ENCODE measurements around the gene ZNF853.
"Not testable (repeated sequence)": the region's sequence is repeated elsewhere in the genome, so short reads cannot be mapped to it uniquely, and the experiment has no call there.

Gene ZNF853

DNA sequence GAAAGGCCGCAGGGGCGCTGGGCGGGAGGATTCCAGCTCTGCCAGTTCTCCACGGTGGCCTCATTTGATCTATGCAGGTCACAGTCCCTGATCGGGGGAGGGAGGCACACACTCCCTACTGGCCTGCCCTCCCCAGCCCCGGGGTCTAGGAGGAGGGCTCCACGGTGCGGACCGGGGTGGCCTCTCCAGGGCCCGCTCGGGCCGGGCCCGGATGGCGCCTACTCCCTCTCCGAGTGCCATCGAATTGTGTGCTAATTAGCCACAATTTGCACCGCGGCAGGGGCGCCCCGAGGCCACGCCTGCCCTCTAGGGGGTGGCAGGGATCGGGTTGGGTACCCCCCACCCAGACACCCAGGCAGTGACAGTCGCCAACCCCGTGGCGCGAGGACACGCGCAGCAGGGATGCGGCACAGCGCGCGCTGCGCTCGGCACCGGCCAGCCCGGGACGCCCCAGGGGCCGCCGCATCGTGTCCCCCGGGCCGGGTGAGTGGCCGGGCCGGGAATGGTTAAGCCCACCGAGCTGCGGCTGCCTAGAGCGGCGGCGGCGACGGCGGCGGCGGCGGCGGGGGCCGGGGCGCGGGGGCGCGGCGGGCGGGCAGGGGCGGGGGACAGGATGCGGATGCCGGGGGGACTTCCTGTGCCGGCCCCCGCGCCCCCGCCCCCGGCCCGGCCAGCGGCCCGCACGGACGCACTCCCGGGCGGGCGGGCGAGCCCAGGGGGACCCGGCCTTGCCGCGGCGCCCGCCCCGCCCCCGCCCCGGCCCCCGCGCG lies at the start of gene ZNF853:
Gene ZNF853 (plus strand): TSS at position 658 of the 770 bp plus-strand sequence. CDS start 565 bp downstream, outside the sequence.
- Mint-ChIP-seq H3K4me3 (peak within 1 kb of the TSS; percentile 69), H3K27me3 (peaks cover 4% of the 10 kb centered on the region), H3K4me1 (ENCODE audit: low read depth) (peaks cover 21% of the 10 kb centered on the region), H3K27ac (peak within 1 kb of the TSS; percentile 65), H3K9me3 (no peaks in the 10 kb centered on the region), H3K36me3 (ENCODE audit: low read depth) (peaks cover 4% of the 10 kb centered on the region)
- DNase-seq, result peak; percentile 57

DNA sequence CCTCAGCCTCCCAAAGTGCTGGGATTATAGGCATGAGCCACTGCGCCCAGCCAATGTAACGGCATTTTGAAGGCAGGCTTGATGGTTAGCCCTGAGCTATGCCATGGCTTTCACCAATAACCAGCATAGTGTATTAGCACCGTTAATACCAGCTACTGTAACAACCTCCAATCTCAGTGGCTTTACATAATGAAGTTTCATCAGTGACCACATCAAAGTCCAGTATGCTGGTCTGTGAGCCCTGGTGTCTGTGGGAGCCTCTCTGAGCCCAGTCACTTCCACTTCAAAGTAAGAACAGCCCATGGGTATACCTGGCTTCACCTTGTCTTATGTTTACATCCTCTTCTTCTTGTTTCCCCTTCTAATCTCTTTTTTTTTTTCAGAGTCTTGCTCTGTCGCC lies 49.8 kb upstream of the ZNF853 start:
- Mint-ChIP-seq H3K4me3 (no peak overlapping the region), H3K4me1 (ENCODE audit: low read depth) (no peaks in the 10 kb centered on the region), H3K36me3 (ENCODE audit: low read depth) (no peaks in the 10 kb centered on the region), H3K27me3 (no peaks in the 10 kb centered on the region), H3K27ac (no peak overlapping the region), H3K9me3 (no peaks in the 10 kb centered on the region)
- DNase-seq, result no peak

DNA sequence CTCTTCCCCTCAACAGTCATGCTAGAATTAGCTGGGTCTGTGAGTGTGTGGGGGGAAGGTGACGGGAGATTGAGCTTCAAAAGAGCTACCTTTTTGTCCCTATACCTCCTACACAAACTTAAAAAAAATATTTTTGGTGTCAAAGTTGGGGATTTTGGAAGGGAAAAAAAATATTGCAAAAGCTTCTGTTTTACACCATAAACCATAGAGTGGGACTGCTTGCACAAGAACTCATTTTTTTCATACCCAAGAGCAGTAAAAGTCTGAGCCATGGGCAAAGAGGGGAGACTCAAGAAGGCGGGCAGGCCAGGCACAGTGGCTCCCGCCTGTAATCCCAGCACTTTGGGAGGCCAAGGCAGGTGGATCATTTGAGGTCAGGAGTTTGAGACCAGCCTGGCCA lies 47.5 kb upstream of the ZNF853 start:
- DNase-seq, result no peak
- Mint-ChIP-seq H3K36me3 (ENCODE audit: low read depth) (no peaks in the 10 kb centered on the region), H3K27ac (no peak overlapping the region), H3K4me3 (no peak overlapping the region), H3K4me1 (ENCODE audit: low read depth) (no peaks in the 10 kb centered on the region), H3K9me3 (no peaks in the 10 kb centered on the region), H3K27me3 (no peaks in the 10 kb centered on the region)

DNA sequence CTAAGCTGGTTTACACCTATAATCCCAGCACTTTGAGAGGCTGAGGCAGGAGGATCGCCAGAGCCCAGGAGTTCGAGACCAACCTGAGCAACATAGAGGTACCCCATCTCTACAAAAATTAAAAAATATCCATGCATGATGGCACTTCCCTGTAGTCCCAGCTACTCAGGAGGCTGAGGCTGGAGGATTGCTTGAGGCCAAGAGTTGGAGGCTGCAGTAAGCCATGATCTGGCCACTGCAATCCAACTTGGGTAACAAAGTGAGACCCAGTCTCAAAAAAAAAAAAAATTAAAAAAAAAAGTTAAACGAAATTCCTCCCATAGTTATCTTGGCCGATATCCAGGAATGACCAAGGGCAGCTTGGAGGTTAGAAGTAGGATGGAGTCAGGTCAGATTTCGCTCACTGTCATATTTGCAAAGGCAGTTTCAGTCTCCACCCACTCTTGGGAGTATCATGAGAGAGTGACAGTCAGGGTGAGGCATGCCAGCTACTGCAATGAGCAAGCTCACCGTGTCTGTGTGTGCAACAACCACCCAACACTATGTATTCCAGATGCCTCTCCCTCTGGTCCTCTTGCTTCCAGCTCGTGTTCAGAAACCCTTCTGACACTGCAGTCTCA lies 44.1 kb upstream of the ZNF853 start:
- Mint-ChIP-seq H3K36me3 (ENCODE audit: low read depth) (no peaks in the 10 kb centered on the region), H3K4me3 (no peak overlapping the region), H3K4me1 (ENCODE audit: low read depth) (peaks cover 6% of the 10 kb centered on the region), H3K27ac (no peak overlapping the region), H3K9me3 (no peaks in the 10 kb centered on the region), H3K27me3 (no peaks in the 10 kb centered on the region)
- no peak for DNase-seq

DNA sequence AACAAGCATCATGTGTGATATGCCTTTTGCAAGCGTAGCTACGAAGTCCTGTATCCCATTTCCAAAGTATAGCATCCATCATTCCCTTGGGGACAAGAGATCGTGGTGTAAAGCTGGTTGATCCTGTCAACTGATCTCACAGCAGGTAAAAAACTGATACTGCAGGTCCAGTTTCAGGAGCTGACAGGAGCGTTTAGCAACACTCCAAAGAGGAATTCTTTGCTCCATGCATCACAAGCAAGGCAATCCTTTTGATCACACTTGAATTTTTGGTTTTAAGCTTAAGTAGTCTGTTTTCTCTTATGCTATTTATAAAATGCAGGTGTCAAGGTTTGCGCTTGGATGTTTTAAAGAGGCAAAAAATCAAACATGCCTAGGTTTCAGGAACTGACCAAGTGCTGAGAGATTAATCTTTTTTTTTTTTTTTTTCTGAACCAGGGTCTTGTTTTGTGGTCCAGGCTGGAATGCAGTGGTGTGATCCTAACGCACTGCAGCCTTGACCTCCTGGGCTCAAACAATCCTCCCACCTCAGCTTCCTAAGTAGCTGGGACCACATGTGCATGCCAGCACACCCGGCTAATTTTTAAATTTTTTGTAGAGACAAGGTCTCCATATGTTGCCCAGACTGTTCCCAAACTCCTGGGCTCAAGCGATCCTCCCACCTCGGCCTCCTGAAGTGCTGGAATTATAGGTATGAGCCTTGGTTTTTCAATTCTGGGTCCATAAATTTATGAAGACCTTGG lies 40.0 kb upstream of the ZNF853 start:
- H3K27ac Mint-ChIP-seq, result no peak overlapping the region
- no peak for DNase-seq
- H3K36me3 Mint-ChIP-seq (ENCODE audit: low read depth), result peaks cover 15% of the 10 kb centered on the region
- H3K4me3 Mint-ChIP-seq, result peak overlapping the region; percentile 83
- H3K4me1 Mint-ChIP-seq (ENCODE audit: low read depth), result peaks cover 23% of the 10 kb centered on the region
- no peaks in the 10 kb centered on the region for H3K27me3 Mint-ChIP-seq
- H3K9me3 Mint-ChIP-seq, result no peaks in the 10 kb centered on the region

DNA sequence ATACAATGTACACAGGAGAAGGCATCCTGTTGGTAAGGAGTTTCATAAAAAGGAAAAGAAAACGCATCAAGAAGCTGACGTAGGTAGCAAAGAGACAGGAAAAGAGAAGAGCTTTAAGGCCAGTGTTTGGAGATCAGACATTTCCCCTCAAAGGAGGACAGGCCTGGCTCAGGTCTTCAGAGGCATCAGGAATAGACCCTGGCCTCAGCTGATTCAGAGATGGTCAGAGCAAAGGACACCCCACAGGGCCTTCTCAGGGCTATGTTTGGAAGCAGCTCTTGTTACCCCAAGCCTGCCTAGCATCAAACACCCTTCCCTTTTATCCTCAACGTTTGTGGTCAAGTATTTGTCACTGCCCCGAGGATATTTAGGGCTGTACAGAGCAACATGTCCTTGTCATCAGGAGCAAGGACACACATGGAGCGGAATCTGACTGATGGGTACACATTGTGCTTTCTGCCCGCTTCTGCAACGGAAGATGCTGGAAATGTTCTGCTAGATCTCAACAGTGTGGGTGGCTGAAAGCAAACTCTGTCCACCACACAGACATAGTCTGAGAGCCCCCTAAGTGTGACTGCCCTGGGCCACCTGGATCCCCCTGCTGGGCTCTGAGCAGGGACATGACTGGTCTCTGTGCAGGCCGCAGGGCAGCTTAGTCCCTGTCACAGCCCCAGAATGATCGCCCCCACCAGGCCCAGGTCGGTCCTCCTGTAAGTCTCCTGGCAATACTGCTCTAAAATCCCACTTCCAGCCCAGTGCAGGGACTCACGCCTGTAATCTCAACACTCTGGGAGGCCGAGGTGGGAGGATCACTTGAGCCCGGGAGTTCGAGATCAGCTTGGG lies 39.2 kb upstream of the ZNF853 start:
- Mint-ChIP-seq H3K9me3 (no peaks in the 10 kb centered on the region), H3K36me3 (ENCODE audit: low read depth) (peaks cover 23% of the 10 kb centered on the region), H3K4me1 (ENCODE audit: low read depth) (peaks cover 28% of the 10 kb centered on the region), H3K27me3 (no peaks in the 10 kb centered on the region), H3K27ac (peak overlapping the region; percentile 87), H3K4me3 (peak overlapping the region; percentile 83)
- peak; percentile 45 for DNase-seq

DNA sequence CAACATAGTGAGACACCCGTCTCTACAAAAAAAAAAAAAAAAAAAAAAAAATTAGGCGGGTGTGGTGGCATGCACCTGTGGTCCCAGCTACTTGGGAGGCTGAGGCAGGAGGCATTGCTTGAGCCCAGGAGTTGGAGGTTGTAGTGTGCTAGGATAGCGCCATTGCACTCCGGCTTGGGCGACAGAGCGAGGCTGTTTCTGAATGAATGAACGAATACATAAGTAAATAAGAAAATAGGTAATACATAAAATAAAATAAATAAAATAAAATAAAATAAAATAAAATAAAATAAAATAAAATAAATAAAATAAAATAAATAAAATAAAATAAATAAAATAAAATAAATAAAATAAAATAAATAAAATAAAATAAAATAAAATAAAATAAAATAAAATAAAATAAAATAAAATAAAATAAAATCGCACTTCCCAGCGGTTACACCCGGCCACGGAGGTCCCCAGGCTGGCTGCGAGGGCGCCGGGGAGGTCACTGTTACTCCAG lies 38.5 kb upstream of the ZNF853 start:
- H3K27me3 Mint-ChIP-seq, DNase-seq, H3K9me3 Mint-ChIP-seq: not testable (repeated sequence)
- peak overlapping the region; percentile 84 for H3K4me3 Mint-ChIP-seq
- H3K4me1 Mint-ChIP-seq (ENCODE audit: low read depth), result peaks cover 34% of the 10 kb centered on the region
- H3K27ac Mint-ChIP-seq, result peak overlapping the region; percentile 74
- H3K36me3 Mint-ChIP-seq (ENCODE audit: low read depth), result peaks cover 29% of the 10 kb centered on the region

DNA sequence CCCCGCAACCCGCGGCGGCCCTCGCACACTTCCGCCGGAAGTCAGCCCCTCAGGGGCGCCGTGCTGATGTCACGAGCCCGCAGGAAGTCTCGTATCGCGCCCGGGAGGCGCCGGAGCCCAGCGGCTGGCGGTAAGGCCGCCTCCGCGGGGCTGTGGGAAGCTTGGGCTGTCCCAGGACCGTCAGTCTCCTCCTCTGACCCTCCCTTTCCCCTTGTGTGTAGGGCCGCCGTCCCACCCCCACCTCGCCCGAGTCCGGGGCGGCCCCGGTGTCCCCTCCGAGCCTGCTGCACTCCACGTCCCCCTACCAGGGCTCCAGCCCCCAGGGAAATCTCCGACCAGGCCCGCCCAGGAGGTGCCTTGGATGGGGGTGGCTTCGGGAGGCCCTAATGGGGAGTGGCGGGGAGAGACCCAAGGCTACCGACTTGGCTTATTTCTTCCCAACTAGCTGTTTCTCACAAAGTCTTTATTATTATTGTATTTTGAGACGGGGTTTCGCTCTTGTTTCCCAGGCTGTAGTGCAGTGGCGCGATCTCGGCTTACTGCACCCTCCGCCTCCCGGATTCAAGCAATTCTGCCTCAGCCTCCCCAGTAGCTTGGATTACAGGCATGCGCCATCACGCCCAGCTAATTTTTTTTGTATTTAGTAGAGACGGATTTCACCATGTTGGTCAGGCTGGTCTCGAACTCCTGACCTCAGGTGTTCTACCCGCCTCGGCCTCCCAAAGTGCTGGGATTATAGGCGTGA lies 37.9 kb upstream of the ZNF853 start, which contains the start of gene ZDHHC4:
Gene ZDHHC4 (plus strand): TSS at position 86 of the 745 bp plus-strand sequence. CDS start 3,108 bp downstream, outside the sequence.
- DNase-seq, result peak; percentile 92
- Mint-ChIP-seq H3K9me3 (no peaks in the 10 kb centered on the region), H3K36me3 (ENCODE audit: low read depth) (peaks cover 36% of the 10 kb centered on the region), H3K27ac (peak within 1 kb of the TSS; percentile 93), H3K27me3 (no peaks in the 10 kb centered on the region), H3K4me3 (peak within 1 kb of the TSS; percentile 84), H3K4me1 (ENCODE audit: low read depth) (peaks cover 34% of the 10 kb centered on the region)

DNA sequence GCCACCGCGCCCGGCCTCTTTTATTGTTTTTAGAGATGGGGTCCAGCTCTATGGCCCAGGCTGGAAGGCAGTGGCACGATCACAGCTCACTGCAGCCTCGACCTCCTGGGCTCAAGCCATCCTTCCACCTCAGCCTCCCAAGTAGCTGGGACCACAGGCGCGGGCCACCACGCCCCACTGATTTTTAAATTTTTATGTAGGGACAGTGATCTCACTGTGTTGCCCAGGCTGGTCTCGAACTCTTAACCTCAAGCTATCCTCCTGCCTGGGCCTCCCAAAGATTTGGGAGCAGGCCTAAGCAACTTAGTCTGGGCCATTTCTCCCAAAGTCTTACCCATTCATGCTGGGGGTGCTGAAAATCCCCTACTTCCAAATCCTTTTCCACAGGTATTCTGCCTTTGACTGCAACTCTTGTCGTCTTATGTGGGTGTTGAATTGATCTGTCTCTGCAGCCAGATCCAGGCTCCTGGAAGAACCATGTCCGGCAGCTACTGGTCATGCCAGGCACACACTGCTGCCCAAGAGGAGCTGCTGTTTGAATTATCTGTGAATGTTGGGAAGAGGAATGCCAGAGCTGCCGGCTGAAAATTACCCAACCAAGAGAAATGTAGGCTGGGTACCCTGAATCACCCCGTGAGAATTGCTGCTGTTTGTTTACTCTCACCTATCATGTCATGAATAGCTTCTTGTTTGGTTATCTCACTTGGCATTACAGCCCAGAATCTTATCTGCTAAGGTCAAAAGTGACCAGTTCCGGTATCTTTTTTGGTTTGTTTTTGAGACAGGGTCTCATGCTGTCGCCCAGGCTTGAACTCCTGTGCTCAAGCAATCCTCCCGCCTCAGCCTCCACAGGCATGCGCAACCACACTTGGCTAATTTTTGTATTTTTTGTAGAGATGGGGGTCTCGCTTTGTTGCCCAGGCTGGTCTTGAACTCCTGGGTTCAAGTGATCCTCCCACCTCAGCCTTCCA lies 37.0 kb upstream of the ZNF853 start:
- H3K9me3 Mint-ChIP-seq, result no peaks in the 10 kb centered on the region
- H3K27ac Mint-ChIP-seq, result peak overlapping the region; percentile 93
- peak overlapping the region; percentile 84 for H3K4me3 Mint-ChIP-seq
- H3K4me1 Mint-ChIP-seq (ENCODE audit: low read depth), result peaks cover 34% of the 10 kb centered on the region
- no peaks in the 10 kb centered on the region for H3K27me3 Mint-ChIP-seq
- peaks cover 44% of the 10 kb centered on the region for H3K36me3 Mint-ChIP-seq (ENCODE audit: low read depth)
- no peak for DNase-seq

DNA sequence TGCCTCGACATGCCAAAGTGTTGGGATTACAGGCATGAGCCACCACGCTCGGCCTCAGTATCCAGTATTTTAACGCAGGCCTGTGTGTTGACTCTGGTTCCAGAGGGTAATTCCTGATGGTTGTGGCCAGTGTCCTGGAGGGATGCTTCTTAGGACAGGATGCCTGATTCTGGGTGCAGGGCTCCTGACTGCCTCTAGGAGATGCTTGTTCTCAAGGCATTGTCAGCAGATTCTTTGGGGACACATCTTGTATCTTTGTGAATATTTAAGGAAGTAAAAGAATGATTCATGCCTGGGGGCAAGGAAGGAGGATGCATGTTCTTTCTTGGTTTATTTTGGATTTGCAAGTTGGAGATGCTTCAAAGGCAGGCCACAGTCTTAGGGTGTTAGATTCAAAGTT lies 36.0 kb upstream of the ZNF853 start:
- DNase-seq, result no peak
- no peaks in the 10 kb centered on the region for H3K9me3 Mint-ChIP-seq
- peak overlapping the region; percentile 7 for H3K27ac Mint-ChIP-seq
- H3K4me3 Mint-ChIP-seq, result peak overlapping the region; percentile 23
- peaks cover 34% of the 10 kb centered on the region for H3K4me1 Mint-ChIP-seq (ENCODE audit: low read depth)
- peaks cover 53% of the 10 kb centered on the region for H3K36me3 Mint-ChIP-seq (ENCODE audit: low read depth)
- H3K27me3 Mint-ChIP-seq, result no peaks in the 10 kb centered on the region

DNA sequence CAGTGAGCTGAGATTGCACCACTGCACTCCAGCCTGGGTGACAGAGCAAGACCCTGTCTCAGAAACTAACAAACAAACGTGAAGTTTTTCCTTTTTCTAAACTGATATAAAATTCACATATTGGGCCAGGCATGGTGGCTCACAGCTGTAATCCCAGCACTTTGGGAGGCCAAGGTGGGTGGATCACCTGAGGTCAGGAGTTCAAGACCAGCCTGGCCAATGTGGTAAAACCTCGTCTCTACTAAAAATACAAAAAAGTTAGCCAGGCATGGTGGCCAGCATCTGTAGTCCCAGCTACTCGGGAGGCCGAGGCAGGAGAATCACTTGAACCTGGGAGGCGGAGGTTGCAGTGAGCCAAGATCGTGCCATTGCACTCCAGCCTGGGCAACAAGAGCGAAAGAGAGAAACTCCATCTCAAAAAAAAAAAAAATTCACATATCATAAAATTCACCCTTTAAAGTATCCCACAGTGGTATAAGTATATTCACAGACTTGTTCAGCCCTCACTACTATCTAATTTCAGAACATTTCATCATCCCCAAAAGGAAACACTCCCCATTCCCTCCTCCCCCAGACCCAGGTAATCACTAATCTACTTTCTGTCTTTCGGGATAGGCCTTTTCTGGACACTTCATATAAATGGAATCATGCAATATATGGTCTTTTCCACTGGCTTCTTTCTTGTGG lies 29.5 kb upstream of the ZNF853 start:
- Mint-ChIP-seq H3K4me1 (ENCODE audit: low read depth) (peaks cover 20% of the 10 kb centered on the region), H3K36me3 (ENCODE audit: low read depth) (peaks cover 84% of the 10 kb centered on the region)
- not testable (repeated sequence) for H3K27ac Mint-ChIP-seq, H3K9me3 Mint-ChIP-seq, H3K27me3 Mint-ChIP-seq, H3K4me3 Mint-ChIP-seq, DNase-seq

DNA sequence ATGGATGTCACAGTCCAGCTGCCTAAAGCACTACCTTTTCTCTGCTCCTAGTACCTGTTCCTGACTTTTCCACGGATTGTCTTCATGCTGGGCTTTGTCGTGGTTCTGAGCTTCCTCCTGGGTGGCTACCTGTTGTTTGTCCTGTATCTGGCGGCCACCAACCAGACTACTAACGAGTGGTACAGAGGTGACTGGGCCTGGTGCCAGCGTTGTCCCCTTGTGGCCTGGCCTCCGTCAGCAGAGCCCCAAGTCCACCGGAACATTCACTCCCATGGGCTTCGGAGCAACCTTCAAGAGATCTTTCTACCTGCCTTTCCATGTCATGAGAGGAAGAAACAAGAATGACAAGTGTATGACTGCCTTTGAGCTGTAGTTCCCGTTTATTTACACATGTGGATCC lies 26.8 kb upstream of the ZNF853 start:
- Mint-ChIP-seq H3K27me3 (no peaks in the 10 kb centered on the region), H3K9me3 (no peaks in the 10 kb centered on the region), H3K4me1 (ENCODE audit: low read depth) (peaks cover 25% of the 10 kb centered on the region), H3K4me3 (no peak overlapping the region), H3K27ac (peak overlapping the region; percentile 27), H3K36me3 (ENCODE audit: low read depth) (peaks cover 81% of the 10 kb centered on the region)
- DNase-seq, result no peak
